Superior temporal gyrus (tissue), 1 donor: Measurements from ENCODE around the gene ZCCHC7.
"Not testable (repeated sequence)": the region's sequence is repeated elsewhere in the genome, so short reads cannot be mapped to it uniquely, and the experiment has no call there.

Experiments used
- DNase-seq: peaks from one replicate; pipeline ENCODE4 v3.0.0-alpha.2; 2016; ENCODE audit errors: extremely low spot score

The ZCCHC7 gene

GRCh38 chr9:37120843-37121335, 515 bp downstream of the ZCCHC7 start:
- not testable (repeated sequence) for DNase-seq

DNA sequence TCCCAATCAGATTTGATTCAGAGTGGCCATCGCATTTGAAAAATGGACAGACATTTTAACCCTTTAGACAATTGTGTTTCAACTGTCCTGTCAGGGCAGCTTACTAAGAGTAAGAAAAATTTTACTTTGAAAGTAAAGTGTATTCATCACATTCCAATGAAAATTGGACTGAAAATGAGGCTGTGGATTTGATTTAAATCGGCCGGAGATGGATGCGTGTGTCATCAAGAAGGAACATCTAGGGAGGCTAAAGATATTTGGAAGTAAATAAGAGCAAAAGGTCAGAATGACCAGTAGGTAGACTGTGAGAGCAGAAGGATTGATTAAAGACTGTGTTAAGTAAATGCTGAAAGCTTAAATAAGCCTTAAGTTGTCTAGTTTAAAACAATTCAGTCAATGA, 1.5 kb downstream of the ZCCHC7 start:
- no peak for DNase-seq

DNA sequence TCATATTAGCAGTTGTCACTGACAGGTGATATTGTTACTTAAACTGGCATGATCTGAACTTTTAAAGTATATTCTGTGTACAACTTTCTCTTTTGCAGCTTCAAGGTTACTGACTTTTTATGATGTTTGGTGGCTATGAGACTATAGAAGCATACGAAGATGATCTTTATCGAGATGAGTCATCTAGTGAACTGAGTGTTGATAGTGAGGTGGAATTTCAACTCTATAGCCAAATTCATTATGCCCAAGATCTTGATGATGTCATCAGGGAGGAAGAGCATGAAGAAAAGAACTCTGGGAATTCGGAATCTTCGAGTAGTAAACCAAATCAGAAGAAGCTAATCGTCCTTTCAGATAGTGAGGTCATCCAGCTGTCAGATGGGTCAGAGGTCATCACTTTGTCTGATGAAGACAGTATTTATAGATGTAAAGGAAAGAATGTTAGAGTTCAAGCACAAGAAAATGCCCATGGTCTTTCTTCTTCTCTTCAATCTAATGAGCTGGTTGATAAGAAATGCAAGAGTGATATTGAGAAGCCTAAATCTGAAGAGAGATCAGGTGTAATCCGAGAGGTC, 5.9 kb downstream of the ZCCHC7 start:
- no peak for DNase-seq

GRCh38 chr9:37127018-37127417, 6.6 kb downstream of the ZCCHC7 start:
- no peak for DNase-seq

- DNase-seq, result no peak
Measured at GRCh38 chr9:37128051-37128450, 7.7 kb downstream of the ZCCHC7 start.

DNA sequence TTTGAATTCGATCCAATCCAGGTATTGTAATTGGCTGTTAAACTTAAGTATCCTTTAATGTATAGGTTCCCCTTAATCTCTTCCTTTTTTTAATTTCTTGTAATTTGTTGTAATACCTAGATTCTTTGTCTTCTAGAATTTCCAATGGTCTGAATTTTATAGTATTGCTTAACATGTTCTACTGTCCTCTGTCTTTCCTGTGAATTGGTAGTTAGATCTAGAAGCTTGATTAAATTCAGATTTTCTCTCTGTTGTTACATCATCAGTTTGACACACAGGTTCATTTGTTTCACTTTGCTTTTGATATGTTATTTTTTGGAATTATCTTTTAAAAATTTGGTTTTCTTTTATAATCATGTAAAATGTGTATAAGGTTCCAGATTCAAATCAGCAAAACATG, 13.8 kb downstream of the ZCCHC7 start:
- no peak for DNase-seq

GRCh38 chr9:37141015-37141414, 20.6 kb downstream of the ZCCHC7 start:
- DNase-seq, result no peak

DNA sequence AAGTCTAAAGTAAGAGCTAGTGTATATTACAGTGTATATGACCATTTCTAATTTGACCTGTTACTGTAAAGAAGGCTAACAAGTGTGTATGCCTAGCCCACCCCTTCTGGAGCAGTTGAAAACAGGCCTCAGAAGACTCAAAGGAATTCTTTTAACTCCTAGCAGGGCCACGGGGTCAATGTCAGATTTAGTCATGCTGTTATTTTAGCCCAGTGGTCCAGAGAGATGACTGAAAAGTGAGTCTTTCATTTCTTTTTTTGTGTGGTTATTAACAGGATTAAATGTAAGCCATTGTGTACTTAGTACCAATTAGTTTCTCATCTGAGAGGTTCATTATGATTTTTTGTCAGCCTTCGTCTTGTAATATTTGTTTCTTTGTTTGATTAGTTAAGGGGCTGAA, 24.4 kb downstream of the ZCCHC7 start:
- no peak for DNase-seq

DNA sequence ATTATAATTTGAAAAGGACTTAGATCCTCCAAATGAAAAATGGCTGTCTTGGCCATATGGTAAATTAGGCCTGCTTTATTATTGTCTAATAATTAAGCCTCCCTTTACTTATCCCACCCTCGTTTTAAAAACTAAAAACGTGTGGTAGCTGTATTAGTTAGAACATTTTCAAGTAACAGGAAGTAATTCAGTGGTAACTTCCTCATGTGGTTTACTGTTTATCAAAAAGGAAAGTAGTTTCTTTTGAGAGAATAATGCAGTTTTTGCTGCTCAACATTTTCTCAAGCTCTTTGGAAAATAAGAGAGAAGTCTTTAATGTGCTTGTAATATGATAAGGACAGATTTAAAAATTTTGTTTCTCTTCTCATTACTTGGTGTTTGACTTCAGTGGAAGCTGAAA, 26.0 kb downstream of the ZCCHC7 start:
- no peak for DNase-seq

DNA sequence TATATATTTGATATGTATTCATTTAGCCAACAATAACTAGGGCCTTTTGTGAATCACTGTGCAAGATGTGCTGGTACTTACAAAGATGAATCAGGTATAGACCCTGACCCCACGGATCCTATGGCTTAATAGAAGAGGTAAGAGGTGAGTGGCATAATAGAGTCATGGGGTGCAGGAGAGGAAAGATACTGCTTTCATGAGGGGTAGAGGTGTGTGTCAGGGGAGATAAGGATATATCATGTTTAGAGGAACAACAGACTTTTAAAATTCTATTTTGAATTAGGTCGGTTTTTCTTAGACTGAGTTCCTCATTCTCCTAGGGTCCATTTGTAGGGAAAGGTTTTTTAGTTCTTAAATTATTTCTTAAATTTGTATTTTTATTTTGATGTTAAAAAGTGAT, 27.8 kb downstream of the ZCCHC7 start:
- DNase-seq, result no peak

DNA sequence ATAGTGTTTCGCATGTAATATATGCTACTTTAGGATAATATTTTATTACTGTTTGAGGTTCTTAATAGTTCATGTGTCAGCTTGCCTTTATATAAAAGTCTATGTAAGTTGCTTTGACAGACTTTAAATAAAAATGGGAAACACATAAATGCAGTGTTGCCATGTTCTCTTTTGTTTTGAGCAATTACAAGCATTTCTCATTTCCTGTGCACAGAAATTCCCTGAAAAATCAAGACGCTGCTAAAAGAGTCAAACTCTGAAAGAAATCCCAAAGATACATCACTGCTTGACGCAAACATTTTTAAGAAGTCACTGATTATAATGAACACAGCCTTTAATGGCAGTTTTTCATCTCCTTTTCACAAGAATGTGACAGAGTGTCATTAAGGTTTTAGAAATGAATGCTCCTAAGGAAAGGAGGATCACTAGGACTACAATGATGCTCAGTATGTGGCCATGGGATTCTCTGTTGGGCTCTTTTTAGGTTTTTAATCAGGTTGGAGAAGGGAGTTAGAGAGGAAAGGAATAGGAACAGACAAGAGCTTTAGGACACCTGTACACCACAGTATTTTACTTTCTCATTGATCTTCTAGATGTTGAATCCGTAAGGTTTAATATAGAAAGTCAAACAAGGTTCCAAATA, 29.4 kb downstream of the ZCCHC7 start:
- DNase-seq, result no peak

DNA sequence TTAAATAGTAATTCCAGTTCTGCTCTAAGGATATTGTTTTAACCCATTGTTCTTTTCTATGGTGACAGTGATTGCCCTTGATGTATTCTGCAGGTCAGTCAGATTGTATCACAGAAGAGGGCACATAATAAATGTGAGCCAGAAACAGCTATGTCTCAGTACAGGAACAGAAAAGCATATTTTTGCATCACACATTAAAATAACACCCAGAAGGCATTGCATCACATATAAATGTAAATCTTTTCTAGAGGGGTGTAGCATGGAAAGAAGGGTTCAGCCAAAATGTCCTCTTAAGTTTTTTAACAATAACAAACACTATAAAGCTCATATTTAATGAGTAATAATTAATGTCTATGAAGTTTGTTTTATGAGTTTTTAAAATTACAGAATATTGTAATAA, 30.0 kb downstream of the ZCCHC7 start:
- DNase-seq, result no peak

DNA sequence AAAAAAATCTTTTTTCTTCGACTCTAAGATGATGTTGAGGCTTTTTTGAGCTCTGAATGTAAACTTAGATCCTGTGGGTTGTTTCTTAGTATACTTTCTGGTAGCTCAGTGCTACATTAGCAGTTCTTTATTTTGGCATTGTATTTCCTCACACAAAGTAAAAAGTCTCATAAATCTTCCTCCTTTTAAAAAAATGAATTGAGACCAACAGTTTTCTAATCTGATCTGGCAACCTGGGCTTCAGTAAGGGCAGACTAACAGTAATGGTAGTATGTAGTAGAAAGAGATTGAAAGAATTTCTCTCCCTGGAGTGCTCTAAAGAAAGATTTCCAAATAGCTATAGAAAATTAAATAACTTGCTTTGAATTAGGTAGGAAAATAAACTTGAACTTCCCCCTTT, 31.4 kb downstream of the ZCCHC7 start:
- no peak for DNase-seq

- DNase-seq, result no peak
Measured at GRCh38 chr9:37152365-37152764, 32.0 kb downstream of the ZCCHC7 start.

- no peak for DNase-seq
Measured at GRCh38 chr9:37155601-37156000, 35.2 kb downstream of the ZCCHC7 start.

GRCh38 chr9:37156205-37156604, 35.8 kb downstream of the ZCCHC7 start:
- no peak for DNase-seq

DNA sequence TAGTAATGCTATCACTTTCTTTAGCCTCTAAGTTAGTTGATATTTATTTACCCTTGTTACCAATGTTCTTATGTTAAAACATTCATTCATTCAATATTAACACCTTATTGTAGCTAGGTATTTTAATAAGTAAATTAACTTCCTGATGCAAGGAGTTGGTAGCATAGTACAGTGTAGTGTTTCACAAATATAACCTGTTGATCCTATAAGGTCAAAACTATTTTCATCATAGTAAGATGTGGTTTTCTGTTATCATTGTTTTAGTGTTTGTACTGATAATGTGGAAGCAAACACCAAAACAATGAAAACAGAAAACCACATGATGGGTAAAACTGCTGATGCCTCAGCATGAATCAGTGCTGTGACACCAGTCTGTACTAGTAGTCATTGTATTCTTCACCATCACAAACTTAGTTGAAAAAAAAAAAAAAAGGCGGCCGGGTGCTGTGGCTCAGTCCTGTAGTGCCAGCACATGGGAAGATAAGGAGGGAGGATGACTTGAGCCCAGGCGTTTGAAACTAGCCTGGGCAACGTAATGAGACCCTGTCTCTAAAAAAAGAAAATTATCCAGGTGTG, 36.5 kb downstream of the ZCCHC7 start:
- no peak for DNase-seq

DNA sequence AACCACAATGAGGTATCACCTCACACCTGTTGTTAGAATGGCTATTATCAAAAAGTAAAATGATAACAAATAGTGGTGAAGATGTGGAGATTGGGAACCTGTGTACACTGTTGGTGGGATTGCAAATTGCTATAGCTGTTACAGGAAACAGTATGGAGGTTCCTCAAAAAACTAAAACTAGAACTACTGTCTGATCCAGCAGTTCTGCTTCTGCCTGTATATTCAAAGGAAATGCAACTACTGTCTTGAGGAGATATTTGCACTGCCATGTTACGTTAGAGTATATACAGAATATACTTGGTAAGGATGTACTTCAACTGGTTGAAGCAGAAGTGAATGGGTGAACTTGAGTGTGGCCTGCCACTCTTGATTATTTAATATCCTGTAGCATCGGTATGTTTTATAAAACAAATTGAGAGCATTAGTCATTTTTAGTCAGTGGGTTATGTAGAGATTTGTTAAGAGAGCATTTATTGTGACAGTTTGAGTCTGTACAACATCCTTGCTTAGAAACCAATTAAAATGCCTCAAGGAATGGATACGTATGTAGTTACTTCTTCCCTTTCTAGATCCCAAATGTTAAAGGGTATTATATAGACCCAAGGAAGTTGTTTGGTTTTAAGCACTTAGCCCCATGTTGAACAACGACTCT, 37.5 kb downstream of the ZCCHC7 start:
- DNase-seq, result no peak

- DNase-seq, result no peak
Measured at GRCh38 chr9:37163299-37163698, 42.9 kb downstream of the ZCCHC7 start.

GRCh38 chr9:37164335-37164734, 44.0 kb downstream of the ZCCHC7 start:
- DNase-seq, result not testable (repeated sequence)

GRCh38 chr9:37165644-37166043, 45.3 kb downstream of the ZCCHC7 start:
- no peak for DNase-seq

DNA sequence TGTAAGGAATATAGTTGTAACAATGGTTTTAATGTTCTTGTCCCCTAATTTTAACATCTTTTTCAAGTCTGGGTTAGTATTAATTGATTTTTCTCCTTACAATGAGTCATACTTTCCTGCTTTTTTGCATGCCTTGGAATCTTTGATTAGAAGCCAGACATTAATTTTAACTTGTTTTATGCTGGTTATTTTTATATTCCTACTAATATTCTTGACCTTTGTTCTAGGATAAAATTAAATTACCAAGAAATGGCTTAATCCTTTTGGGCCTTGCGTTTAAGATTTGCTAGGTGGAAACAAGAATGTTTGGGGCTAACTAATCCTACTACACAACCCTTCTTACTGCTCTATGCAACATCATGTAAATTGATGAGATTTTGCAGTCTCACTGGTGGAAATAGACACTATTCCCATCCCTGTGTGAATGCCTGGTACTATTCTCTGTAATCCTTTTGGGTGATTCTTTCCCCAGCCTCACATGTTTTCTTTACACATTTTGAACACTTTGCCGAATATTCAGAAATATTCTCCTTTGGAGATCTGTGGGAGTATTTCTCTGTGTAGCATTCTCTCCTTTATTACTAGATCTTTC, 47.2 kb downstream of the ZCCHC7 start:
- no peak for DNase-seq

DNA sequence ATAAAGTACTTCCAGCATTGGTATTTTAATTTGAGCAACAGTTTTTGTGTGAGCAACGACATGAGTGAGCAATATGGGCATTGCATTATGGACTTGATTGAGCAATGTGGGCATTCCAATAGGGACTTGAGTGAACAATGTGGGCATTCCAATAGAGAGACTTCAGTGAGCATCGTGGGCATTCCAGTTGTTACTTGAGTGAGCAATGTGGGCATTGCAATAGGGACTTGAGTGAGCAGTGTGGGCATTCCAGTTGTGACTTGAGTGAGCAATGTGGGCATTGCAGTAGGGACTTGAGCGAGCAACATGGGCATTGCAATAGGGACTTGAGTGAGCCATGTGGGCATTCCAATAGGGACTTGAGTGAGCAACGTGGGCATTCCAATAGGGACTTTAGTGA, 52.2 kb downstream of the ZCCHC7 start:
- no peak for DNase-seq
